Left lobe of liver (tissue), 2 donors: ENCODE results near the gene CMIP. TPM values are rescaled to one million over a fixed set of nuclear protein-coding genes. Genes with fewer than 3 reads are reported as not detected.
A peak's percentile ranks its signal among the peaks of the same experiment; 100 is the strongest.

Experiments used
- ATAC-seq: fragments of 200-7000 bp; cut with Tn5 transposase; one replicate; pipeline ENCODE4 v1.9.1; 2020; ENCODE audit warnings: mild to moderate bottlenecking, moderate library complexity
- DNase-seq: peaks from one replicate; pipeline ENCODE4 v3.0.0-alpha.2; 2020; ENCODE audit warnings: low spot score
- total RNA-seq: library from RNA; stranded (reverse); gene quantifications from one replicate; pipeline ENCODE4 v1.2.1, GENCODE V29; 2021
- donor health status: DM: no; HTN: no; CAD: no; lungs with moderate emphysema.
- donor health status: DM: no; HTN: yes; CAD: no.

The CMIP gene
- total RNA-seq, 1 donor from 2014 or later: 15.4 TPM

DNA sequence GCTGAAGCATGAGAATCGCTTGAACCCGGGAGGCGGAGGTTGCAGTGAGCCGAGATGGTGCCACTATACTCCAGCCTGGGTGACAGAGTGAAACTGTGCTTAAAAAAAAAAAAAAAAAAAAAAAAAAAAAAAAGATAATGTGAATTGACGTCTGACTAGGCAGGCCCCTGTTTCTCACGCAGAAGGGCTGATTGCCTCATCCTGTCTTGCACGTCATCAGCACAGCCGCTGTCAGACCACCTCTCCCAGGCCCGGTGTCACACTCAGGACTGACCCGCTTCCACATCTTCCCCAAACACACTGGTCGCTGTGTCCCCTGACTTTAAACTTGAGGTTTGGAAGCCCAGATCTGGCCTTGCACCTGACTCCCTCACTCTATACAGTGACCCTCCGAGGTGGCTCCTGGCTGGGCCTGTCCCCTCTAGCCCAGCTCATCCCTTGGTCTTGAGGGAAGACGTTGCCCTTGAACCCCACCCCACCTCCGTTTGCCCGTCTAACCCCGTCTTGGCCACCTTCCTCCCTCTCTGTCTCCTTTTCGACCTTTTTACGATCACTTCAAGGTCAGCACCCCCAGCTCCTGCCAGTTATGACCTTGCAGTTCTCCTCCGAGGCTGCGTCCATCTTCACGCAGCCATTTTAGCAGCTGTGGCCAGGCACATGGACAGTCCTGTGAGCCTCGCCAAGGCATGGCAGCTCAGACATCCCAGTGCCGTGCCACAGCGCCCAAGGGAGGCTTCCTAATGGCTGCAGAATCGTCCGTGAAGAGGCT lies 184.6 kb downstream of the CMIP start:
- DNase-seq (no peak), ATAC-seq (no peak)

DNA sequence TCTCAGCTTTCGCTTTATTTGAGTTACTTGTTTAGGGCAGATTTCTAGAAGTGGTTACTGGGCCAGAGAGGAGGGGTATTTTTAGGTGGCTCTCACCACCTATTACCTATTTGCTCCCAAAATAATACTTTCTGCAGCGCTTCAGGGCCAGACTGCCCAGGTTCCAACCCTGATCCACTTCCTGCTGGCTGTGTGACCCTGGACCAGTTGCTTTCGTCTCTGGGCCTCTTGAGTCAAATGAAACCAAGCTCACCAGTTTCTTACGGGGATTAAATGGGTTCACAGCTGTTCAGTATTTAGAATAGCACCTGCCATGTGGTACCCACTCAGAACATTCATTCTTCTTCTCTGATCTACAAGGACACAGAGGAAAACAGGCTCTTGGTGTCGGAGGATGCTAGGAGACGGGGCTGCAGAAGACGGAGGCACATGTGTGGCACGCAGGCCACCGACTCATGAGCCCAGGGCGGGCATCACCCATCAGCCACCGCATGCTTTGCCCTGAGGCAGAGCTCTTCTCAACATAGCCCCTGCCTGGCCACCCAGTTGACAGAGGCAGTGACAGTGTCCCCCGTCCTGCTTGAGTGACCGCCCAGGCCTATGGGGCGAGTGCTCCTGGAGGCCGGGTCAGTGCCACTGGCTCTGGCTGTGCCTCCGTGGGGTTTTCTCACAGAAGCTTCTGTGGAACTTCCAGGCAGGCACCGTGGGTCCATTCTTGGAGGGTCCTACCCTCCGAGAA lies 185.5 kb downstream of the CMIP start:
- ATAC-seq (no peak), DNase-seq (no peak)

DNA sequence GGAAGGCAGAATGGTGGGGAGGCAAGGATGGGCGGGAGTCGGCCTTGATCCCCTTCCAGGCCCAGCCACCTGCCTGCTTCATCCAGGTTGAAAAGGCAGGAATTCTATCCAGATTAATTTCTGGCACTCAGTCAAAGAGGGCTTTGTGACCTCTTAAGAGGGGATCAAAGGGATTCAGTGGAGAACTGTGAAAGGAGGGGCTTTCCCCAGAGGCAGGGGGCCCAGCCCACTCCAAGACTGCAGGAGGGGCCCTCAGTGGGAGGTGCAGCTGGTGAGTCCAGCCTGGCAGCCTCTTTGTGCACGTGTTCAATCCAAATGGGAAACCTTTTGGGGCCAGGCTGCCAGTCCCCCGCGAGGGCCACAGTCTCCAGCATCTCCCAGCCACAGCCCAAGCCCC lies 186.0 kb downstream of the CMIP start:
- DNase-seq: no peak
- ATAC-seq: no peak

DNA sequence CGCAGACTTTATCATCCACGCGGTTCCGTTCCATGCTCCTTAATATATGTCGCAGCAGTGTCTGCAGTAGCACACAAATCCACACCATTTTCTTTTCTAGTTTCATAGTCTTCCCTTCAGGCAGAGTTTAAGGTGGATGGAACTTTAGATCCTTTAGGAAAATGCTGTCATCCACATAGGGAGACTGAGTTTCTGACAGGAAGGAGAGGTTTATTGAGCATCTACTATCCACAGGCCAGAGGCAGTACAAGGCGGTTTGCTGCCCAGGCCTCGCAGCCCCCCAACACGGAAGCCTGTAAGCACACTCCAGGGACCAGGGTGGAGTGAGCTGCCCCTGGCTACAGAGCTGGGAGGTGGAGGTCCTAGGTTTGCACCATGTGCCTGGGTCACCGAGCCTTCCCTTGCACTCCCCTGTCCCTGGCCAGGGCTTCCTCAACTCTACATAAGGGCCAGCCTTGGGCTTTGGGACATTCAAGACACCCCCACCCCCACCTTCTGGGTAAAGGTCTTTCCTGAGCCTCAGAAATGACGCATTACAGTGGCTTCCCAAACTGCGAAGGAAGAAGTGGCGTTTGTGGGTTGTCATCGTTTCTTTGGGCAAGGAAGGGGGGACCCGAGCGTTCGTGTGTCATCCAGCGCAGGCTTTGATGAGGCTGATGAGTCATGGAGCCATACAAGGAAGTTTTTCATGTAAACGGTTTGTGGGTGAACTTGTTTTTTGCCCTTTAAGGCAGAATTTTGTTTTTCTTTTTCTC lies 188.0 kb downstream of the CMIP start:
- ATAC-seq (no peak), DNase-seq (no peak)

DNA sequence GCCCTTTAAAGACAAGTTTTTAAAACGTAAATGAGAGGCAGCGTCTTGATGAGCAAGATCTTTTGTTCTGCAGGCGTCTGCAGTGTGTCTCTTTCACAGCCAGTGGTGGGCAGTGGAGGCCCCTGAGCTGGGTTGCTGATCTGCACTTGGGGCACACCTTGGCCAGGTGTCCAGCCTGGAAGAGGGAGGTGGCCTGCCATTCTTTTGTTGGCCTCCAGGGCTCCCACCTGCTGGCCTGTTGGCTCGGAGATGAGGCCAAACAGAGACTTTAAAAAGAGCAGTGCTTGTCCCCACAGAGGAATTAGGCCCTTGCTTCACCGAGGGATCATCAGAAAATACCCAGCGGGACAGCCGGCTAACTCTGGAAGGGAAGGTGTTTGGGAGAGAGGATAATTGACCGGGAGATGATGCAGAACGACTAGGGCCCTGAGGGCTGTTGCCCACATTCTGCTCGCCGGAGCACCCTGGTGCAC lies 188.6 kb downstream of the CMIP start:
- ATAC-seq (peak; percentile 50), DNase-seq (no peak)

DNA sequence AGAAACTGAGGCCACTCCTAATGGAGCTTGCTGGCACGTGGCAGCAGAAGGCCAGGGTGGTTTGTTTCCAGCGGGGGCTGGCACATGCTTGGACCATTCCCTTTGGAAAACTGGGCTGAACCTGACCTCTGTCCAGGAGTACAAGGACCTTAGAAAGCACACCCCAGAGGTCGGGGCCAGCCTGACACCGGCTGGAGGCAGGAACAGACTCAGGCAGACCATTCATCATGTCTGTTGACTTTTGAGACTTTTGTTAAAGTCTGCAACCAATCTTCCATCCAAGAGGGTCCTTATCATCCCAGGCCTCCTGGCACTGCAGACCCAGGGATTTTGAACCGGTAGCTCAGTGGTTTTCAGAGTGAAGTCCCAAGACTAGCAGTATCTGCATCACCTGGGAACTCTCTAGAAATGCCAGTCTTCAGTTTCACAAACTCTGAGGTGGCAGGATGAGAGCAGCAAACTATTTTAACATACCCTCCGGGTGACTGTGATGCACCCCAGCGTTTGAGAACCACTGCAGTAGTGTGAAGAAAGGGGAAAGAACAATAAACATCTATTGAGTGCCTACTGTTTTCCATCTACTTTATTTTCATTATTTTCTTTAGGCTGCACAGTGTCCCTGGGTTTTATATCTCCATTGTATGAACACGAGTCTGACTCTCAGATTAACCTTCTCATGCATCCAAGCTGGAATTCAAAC lies 189.2 kb downstream of the CMIP start:
- peak; percentile 89 for ATAC-seq

DNA sequence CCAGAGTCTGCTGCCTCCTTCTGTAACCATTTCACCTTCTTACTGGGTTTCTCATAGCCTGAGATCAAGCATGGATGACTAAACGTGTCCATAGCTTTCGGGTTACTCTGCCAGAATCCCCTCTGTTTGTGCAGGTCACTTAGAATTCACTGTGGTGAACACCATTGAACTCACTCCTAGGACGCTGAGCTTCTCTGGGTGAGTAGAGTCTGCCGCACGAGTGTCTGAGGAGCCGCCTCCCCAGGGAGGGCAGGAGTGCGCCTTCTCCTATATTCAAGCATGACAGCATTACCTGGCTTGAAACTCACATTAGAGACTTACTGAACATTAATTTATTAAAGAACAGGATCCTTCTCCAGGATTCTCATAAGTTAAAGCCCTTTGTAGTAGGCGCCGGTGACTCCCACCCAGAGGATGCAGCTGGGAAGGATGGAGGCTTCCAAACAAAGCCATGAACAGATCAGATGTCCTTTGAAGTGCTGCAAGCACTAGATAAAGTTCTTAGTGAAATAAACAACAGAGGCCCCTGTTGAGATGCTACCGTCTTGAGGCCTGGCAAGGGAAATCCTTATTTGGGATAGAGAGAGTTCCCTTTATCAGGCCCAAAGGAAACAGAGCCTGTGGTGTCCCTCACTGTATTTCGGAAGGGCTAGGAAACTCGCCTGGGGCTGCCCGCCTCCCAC lies 189.9 kb downstream of the CMIP start:
- DNase-seq (no peak), ATAC-seq (peak; percentile 11)

More for the DNA sequence above, 189.2 kb downstream of the CMIP start:
- peak; percentile 80 for DNase-seq

DNA sequence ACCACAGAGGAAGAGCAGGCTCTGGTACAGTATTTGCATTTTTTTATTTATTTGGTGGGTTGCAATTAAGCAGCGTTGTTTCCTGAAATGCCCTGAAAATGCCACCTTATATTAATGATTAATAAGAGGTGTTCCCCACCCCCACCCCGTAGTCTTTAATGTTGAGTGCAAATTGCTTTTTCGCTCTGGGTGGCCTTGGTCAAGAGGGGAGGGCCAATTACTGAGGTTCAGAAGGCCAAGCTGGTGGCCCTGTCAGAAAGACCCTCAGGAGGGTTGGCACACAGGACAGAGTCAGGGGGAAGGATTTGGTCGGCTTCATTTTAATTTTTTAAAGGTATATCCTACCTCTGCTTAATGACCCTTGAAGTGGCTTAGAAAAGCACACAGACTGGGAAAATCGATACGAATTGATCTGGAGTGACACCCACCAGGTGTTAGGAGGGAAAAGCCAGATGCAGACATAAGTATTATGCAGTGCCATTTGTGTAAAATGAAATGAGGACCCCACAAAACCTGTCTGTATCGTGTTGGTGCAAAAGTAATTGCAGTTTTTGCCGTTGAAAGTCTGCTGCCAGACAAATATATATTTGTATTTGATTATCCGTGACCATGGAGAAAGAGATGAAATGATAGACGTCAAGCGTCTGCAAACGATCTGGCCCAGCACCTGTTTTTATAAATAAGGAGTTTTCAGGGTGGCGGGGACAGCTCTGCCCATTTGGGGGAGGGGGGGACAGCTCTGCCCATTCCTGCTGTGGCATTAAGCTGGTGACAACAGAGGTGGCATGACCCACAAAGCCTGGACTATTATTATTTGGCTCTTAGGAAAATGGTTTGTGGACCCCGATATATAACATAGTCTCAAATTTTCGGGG lies 190.7 kb downstream of the CMIP start:
- ATAC-seq: peak; percentile 2
- no peak for DNase-seq

DNA sequence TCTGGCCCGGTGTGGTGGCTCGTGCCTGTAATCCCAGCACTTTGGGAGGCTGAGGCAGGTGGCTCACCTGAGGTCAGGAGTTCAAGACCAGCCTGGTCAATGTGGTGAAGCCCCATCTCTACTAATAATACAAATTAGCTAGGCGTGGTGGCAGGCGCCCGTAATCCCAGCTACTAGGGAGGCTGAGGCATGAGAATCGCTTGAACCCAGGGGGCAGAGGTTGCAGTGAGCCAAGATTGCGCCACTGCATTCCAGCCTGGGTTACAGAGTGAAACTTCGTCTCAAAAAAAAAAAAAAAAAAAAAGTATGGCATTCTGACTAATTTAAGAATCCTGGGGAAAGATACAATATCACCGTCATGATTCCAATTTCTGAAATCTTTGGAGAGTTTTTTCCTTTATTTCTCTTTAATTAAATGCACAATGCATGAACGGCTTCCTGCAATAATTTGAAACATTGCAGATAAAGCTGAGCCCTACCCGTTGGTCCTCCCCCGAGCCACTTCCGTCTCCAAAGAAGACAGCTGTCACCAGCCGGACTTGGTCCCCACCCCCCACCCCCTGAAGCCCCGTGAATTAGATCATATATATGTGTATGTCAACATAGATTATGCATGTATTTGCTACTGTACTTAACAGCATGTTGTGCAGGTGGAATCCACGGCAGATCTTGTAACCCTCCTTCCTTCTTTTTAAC lies 191.8 kb downstream of the CMIP start:
- ATAC-seq: no peak
- no peak for DNase-seq

DNA sequence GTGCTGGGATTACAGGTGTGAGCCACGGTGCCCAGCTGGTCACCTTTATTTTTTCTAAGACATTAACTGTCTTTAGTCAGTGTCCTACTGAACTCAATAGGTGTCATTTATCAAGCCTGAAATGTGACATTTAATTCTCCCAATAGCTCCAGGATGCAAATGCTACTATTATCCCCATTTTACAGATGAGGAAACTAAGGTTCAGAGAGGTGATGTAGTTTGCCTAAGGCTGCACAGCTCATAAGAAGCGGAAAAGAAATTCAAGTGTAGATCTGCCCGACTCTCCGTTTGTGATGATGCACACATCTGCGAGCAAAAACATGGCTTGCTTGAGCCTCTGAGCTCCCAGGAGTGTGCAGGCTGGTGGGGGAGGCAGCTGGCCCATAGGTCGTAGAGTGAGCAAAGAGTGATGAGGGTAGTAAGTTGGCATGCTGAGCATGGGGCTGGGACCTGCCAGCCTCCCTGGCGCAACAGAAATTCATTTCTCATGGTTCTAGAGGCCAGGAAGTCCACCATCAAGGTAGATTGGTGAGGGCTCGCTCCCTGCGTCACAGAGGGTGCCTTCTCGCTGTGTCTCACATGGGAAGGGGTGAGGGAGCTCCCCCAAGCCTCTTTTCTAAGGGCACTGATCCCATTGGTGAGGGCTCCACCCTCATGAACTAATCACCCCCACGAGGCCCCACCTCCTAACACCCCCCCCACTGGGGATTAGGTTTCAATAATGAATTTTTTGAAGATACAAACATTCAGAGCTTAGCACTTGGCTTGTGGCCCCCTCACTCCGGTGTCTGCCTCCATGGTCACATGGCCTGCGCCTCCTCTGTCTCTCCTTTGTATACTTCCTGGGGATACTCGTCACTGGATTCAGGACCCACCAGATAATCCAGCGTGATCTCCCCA lies 193.0 kb downstream of the CMIP start:
- ATAC-seq (no peak), DNase-seq (no peak)

DNA sequence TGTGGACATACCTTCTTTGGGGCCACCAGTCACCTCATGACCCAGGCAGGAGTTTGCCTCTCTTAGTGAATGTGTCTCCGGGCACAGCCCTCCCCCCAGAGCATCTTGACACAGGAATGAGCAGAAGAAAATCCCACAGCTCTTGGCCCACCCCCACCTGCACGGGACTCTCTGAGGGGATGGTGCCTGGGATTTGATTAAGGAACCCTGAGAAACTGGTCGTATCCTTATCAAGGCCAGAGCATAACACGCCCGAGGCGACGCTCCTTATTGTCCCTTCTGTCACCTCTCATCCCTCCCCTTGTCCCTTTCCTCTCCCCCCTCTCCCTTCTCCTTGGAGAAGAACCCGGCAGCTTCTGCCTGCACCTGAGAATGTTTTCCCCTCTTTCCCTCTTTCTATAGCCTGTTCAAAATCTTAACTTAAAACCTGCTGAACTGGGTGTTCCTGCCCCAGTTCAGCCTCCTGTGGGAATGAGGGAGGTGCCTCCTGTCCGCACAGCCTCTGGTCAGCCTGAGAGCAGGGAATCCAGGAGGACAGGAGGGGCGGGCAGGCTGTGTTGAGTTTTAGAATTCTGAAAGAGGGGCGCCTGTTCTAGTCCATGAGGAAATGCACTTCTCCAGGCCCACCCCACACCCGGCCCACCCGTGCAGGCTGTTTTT lies 193.8 kb downstream of the CMIP start:
- ATAC-seq (no peak), DNase-seq (no peak)

DNA sequence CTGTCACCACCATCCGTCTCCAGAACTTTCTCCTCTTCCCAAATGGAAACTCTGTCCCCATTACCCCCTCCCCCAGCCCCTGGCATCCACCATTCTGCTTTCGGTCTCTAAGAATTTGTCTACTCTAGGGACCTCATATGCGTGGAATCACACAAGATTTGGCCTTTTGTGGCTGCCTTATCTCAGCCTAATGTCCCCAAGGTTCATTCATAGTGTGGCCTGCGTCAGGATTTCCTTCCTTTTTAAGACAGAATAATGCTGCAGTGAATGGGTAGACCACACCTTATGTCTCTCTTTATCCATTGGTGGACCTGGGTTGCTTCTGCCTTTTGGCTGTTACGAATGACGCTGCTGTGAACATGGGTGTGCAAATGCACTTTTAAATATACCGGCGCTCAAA lies 194.7 kb downstream of the CMIP start:
- DNase-seq (no peak), ATAC-seq (no peak)

DNA sequence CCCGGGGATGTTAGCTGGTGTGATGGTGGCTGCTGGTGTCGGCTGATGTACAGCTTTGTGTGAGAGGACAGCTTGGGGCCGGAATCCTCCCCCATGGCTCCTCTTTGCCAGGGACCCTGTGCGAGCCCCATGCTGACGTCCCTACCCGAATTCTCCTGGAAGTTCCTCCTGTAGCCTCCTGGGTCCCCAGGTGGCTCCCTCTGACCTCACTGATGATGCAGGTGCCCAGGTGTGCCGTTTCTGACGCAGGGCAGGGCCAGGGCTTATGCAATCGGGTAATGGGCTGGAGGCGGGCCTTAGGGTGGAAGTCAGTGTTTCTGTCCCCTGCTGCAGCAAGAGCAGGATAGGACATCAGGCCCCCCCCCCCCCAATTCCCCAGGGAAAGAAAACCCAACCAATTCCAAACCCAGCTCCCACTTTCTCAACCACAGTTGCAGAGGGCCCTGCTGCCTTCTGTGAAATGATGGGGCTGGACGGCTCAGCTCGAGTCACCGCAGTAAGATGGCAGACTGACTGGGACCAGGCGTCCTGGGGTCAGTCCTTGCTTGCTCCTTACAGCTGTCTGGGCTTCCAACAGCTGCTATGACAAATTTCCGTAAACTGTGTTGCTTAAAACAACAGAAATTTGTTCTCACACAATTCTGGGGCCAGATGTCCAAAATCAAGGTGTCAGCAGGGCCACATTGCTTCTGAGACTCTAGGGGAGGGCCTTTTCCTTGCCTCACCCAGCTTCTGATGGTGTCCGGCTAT lies 195.5 kb downstream of the CMIP start:
- DNase-seq (no peak), ATAC-seq (no peak)

DNA sequence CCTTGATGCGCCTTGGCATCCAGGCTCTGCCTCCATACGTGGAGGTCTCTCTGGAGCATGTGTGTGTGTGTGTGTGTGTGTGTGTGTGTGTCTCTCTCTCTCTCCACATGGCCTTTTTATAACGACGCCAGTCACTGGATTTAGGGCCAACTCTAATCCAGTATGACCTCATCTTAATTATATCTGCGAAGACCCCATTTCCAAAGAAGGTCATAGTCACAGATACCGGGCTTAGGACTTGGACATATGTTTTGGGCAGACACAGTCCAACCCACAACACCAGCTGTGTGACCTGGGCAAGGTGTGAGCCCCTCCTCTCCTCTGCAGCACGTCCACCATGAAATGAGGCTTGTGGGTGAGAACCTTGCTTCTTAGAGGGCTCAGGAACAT lies 196.1 kb downstream of the CMIP start:
- DNase-seq: no peak

DNA sequence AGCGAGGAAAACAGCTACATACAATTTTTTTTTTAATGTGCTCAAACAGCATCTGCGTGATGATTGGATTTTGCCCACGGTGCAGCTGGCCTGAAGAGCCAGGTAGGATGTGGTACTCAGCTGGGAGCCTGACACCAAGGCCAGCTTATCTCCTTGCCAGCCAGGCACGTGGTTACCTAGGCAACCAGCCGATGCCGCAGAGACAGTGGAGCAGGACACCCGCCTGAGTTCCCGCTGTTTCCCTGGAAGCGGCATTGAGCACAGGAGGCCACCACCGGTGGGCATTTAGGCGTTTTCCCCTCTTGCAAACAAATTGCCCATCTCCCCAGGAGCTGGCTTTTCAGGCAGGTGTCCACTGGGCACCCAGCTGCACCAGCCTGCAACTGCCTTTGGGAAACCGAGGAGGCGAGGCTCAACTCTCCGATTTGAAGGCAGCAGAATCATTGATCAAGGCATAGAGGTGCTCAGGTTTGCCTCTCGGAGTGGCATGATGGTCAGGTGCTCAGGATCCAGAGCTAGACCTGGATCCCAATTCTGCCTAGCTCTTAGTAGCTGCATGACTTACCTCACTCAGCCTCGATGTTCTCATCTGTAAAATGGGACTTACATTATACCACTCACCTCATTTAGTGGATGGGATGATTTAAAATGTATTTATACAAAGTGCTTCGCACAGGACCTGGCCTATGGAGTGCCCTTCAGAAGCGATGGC lies 196.9 kb downstream of the CMIP start:
- DNase-seq (no peak), ATAC-seq (peak; percentile 59)

More for the DNA sequence above, 196.1 kb downstream of the CMIP start:
- ATAC-seq: no peak

DNA sequence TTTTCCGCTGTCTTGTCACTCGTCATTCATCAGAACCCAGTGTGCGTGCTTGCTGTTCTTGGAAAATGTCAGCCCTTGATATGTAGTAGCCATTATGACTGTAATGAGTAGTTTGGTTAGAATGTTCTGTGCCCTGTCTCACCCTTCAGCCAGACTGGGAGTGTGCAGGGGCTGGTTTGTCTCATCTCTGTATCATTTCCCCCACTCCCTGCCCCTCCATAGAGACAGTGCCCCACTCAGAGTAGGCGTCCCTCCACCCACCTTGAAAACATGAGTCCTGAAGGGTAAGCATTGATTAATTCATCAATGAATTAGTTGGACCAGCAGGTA lies 197.5 kb downstream of the CMIP start:
- no peak for DNase-seq
- ATAC-seq: no peak
